ENCODE measurements around the gene PLEKHA4. TPM values are rescaled to one million over a fixed set of nuclear protein-coding genes. Genes with fewer than 3 reads are reported as not detected.

Gene PLEKHA4
- total RNA-seq, 2 donors from 2014 or later = 6.6 to 7.0 TPM

GRCh38 chr19:48836089-48837017 lies 32.1 kb downstream of the PLEKHA4 start, which contains the start of gene HSD17B14:
TSS of gene HSD17B14 (minus strand) at chr19:48836491. CDS start at chr19:48836411, 80 bp downstream.
- no peaks in the 10 kb centered on the region for H3K4me1 ChIP-seq (ENCODE audit: control insufficient read depth, insufficient read depth, low read length)
- H3K27me3 ChIP-seq (ENCODE audit: control insufficient read depth, insufficient read depth, low read length, poor library complexity, severe bottlenecking) = no peaks in the 10 kb centered on the region
- H3K4me1 Mint-ChIP-seq = peaks cover 16% of the 10 kb centered on the region
- WGBS, 2 experiments (ENCODE audit: insufficient coverage in 1 of 2, insufficient read length in 1 of 2) = 2 to 4% methylated on average over 14 to 35 of the region's 35 CpGs
- H3K27me3 Mint-ChIP-seq (ENCODE audit: insufficient read depth) = no peaks in the 10 kb centered on the region
- H3K9me3 Mint-ChIP-seq = no peaks in the 10 kb centered on the region
- peak within 1 kb of the TSS; percentile 75 for H3K27ac ChIP-seq (ENCODE audit: low read depth, low read length)
- H3K4me3 Mint-ChIP-seq = peak within 1 kb of the TSS; percentile 88
- peak within 1 kb of the TSS; percentile 91 for H3K9ac ChIP-seq (ENCODE audit: extremely low read depth, low read length, poor library complexity, severe bottlenecking)
- peak; percentile 0 for TF ChIP-seq CTCF (conservative IDR thresholded peaks at IDR 0.05)
- peaks cover 20% of the 10 kb centered on the region for H3K36me3 Mint-ChIP-seq (ENCODE audit: low read depth)
- H3K36me3 ChIP-seq (ENCODE audit: control insufficient read depth, insufficient read depth, low read length) = peaks cover 11% of the 10 kb centered on the region
- peak; percentile 93 for DNase-seq
- H3K4me3 ChIP-seq (ENCODE audit: low read length) = peak within 1 kb of the TSS; percentile 93
- H3K27ac Mint-ChIP-seq = peak within 1 kb of the TSS; percentile 98
- no peaks in the 10 kb centered on the region for H3K9me3 ChIP-seq (ENCODE audit: control insufficient read depth, low read length)

GRCh38 chr19:48835734-48836088 lies 32.7 kb downstream of the PLEKHA4 start:
- H3K27me3 Mint-ChIP-seq (ENCODE audit: insufficient read depth) = no peaks in the 10 kb centered on the region
- no peaks in the 10 kb centered on the region for H3K9me3 ChIP-seq (ENCODE audit: control insufficient read depth, low read length)
- no peaks in the 10 kb centered on the region for H3K4me1 ChIP-seq (ENCODE audit: control insufficient read depth, insufficient read depth, low read length)
- H3K9ac ChIP-seq (ENCODE audit: extremely low read depth, low read length, poor library complexity, severe bottlenecking) = peak overlapping the region; percentile 91
- H3K4me1 Mint-ChIP-seq = peaks cover 16% of the 10 kb centered on the region
- peak overlapping the region; percentile 88 for H3K4me3 Mint-ChIP-seq
- H3K4me3 ChIP-seq (ENCODE audit: low read length) = peak overlapping the region; percentile 93
- peaks cover 25% of the 10 kb centered on the region for H3K36me3 Mint-ChIP-seq (ENCODE audit: low read depth)
- no peaks in the 10 kb centered on the region for H3K9me3 Mint-ChIP-seq
- no peaks in the 10 kb centered on the region for H3K27me3 ChIP-seq (ENCODE audit: control insufficient read depth, insufficient read depth, low read length, poor library complexity, severe bottlenecking)
- WGBS, 2 experiments (ENCODE audit: insufficient coverage in 1 of 2, insufficient read length in 1 of 2) = 3 to 5% methylated on average over 12 of the region's 12 CpGs
- peak; percentile 96 for TF ChIP-seq CTCF (conservative IDR thresholded peaks at IDR 0.05)
- H3K27ac ChIP-seq (ENCODE audit: low read depth, low read length) = peak overlapping the region; percentile 75
- peak; percentile 99 for DNase-seq
- peak overlapping the region; percentile 98 for H3K27ac Mint-ChIP-seq
- H3K36me3 ChIP-seq (ENCODE audit: control insufficient read depth, insufficient read depth, low read length) = peaks cover 17% of the 10 kb centered on the region

GRCh38 chr19:48833977-48834376 lies 34.4 kb downstream of the PLEKHA4 start:
- Mint-ChIP-seq H3K9me3 (no peaks in the 10 kb centered on the region), H3K36me3 (ENCODE audit: low read depth) (peaks cover 28% of the 10 kb centered on the region), H3K27ac (peak overlapping the region; percentile 8), H3K4me3 (no peak overlapping the region), H3K27me3 (ENCODE audit: insufficient read depth) (no peaks in the 10 kb centered on the region), H3K4me1 (peaks cover 23% of the 10 kb centered on the region)
- peak; percentile 59 for DNase-seq
- H3K27ac ChIP-seq (ENCODE audit: low read depth, low read length) = no peak overlapping the region
- no peaks in the 10 kb centered on the region for H3K27me3 ChIP-seq (ENCODE audit: control insufficient read depth, insufficient read depth, low read length, poor library complexity, severe bottlenecking)
- H3K9me3 ChIP-seq (ENCODE audit: control insufficient read depth, low read length) = no peaks in the 10 kb centered on the region
- H3K4me1 ChIP-seq (ENCODE audit: control insufficient read depth, insufficient read depth, low read length) = no peaks in the 10 kb centered on the region
- 77 to 84% methylated on average over 3 to 5 of the region's 5 CpGs for WGBS, 2 experiments (ENCODE audit: insufficient coverage in 1 of 2, insufficient read length in 1 of 2)
- H3K9ac ChIP-seq (ENCODE audit: extremely low read depth, low read length, poor library complexity, severe bottlenecking) = no peak overlapping the region
- no peak for TF ChIP-seq CTCF (conservative IDR thresholded peaks at IDR 0.05)
- no peak overlapping the region for H3K4me3 ChIP-seq (ENCODE audit: low read length)
- peaks cover 17% of the 10 kb centered on the region for H3K36me3 ChIP-seq (ENCODE audit: control insufficient read depth, insufficient read depth, low read length)
